CD4-positive, alpha-beta T cell treated with Interferon gamma for 1 hour (primary cell): Measurements from ENCODE around the gene ARMC6.
"Not testable (repeated sequence)": the region's sequence is repeated elsewhere in the genome, so short reads cannot be mapped to it uniquely, and the experiment has no call there.

Experiments
- DNase-seq: peaks from one replicate; pipeline ENCODE4 v3.0.0-alpha.2; 2020

The ARMC6 gene

GRCh38 chr19:19078801-19079200 is 45.4 kb downstream of the ARMC6 start:
- DNase-seq, result no peak

GRCh38 chr19:19079571-19079970 is 46.2 kb downstream of the ARMC6 start:
- DNase-seq, result no peak

- DNase-seq, result no peak
These were observed 48.3 kb downstream of the ARMC6 start for GRCh38 chr19:19081642-19082151.

GRCh38 chr19:19083413-19084178 is 50.2 kb downstream of the ARMC6 start:
- DNase-seq, result no peak

GRCh38 chr19:19087676-19088075 is 54.3 kb downstream of the ARMC6 start:
- no peak for DNase-seq

- no peak for DNase-seq
These were observed 61.1 kb downstream of the ARMC6 start for GRCh38 chr19:19094513-19094912.

GRCh38 chr19:19095691-19096090 is 62.3 kb downstream of the ARMC6 start:
- no peak for DNase-seq

- no peak for DNase-seq
These were observed 63.5 kb downstream of the ARMC6 start for GRCh38 chr19:19096641-19097627.

- no peak for DNase-seq
These were observed 64.8 kb downstream of the ARMC6 start for GRCh38 chr19:19098084-19098702.

- no peak for DNase-seq
These were observed 65.6 kb downstream of the ARMC6 start for GRCh38 chr19:19098703-19099632.

- no peak for DNase-seq
These were observed 68.1 kb downstream of the ARMC6 start for GRCh38 chr19:19101540-19101939.

GRCh38 chr19:19102566-19102965 is 69.2 kb downstream of the ARMC6 start:
- not testable (repeated sequence) for DNase-seq

- no peak for DNase-seq
These were observed 69.8 kb downstream of the ARMC6 start for GRCh38 chr19:19103167-19103566.

GRCh38 chr19:19105365-19106055 is 72.1 kb downstream of the ARMC6 start:
- no peak for DNase-seq

GRCh38 chr19:19106056-19106551 is 72.7 kb downstream of the ARMC6 start:
- DNase-seq, result no peak

GRCh38 chr19:19106938-19107337 is 73.5 kb downstream of the ARMC6 start:
- not testable (repeated sequence) for DNase-seq

- no peak for DNase-seq
These were observed 74.3 kb downstream of the ARMC6 start for GRCh38 chr19:19107654-19108053.
